Measurements from ENCODE around the gene MUC5B. TPM values are rescaled to one million over a fixed set of nuclear protein-coding genes. Genes with fewer than 3 reads are reported as not detected.

The MUC5B gene
- total RNA-seq, 4 donors from 2014 or later = 0.04 to 139 (median 1.6) TPM

- H3K4me1 ChIP-seq = peaks cover 4 to 50% (median 30%) of the 10 kb centered on the region in 3 donors
- H3K27ac ChIP-seq = no peak overlapping the region
- no peaks in the 10 kb centered on the region for H3K27me3 ChIP-seq
- H3K36me3 ChIP-seq = peaks cover 23 to 86% (median 32%) of the 10 kb centered on the region in 3 donors
- no peak overlapping the region for H3K4me3 ChIP-seq
- no peak for DNase-seq
- H3K9me3 ChIP-seq = no peaks in the 10 kb centered on the region
- intact Hi-C loops (cut with DNase I) = no loop called here
- WGBS, 2 donors = 89 to 97% methylated on average over 8 to 17 of the region's 22 CpGs
- no peak for TF ChIP-seq CTCF (IDR thresholded peaks at IDR 0.05)
- TF ChIP-seq POLR2A (IDR thresholded peaks at IDR 0.05) = no peak
These were observed 72.2 kb downstream of the MUC5B start for GRCh38 chr11:1295086-1295485.

- H3K4me3 ChIP-seq = no peak overlapping the region
- peaks cover 18 to 85% (median 27%) of the 10 kb centered on the region in 3 donors for H3K36me3 ChIP-seq
- DNase-seq = no peak
- intact Hi-C loops (cut with DNase I) = no loop called here
- no peaks in the 10 kb centered on the region for H3K9me3 ChIP-seq
- no peaks in the 10 kb centered on the region for H3K27me3 ChIP-seq
- TF ChIP-seq CTCF (IDR thresholded peaks at IDR 0.05) (no peak), POLR2A (IDR thresholded peaks at IDR 0.05) (no peak)
- H3K27ac ChIP-seq = no peak overlapping the region
- peaks cover 4 to 55% (median 30%) of the 10 kb centered on the region in 3 donors for H3K4me1 ChIP-seq
- WGBS, 2 donors = 80% methylated on average over 1 of the region's 23 CpGs; no CpG with 5 or more reads in 1 of the 2 donors
These were observed 72.7 kb downstream of the MUC5B start for GRCh38 chr11:1295591-1295990.

GRCh38 chr11:1296287-1296686, 73.4 kb downstream of the MUC5B start:
- intact Hi-C loops (cut with DNase I) = no loop called here
- Histone ChIP-seq H3K27me3 (no peaks in the 10 kb centered on the region), H3K36me3 (peaks cover 16 to 85% (median 25%) of the 10 kb centered on the region in 3 donors), H3K4me3 (no peak overlapping the region), H3K4me1 (peaks cover 6 to 62% (median 30%) of the 10 kb centered on the region in 3 donors), H3K9me3 (no peaks in the 10 kb centered on the region), H3K27ac (no peak overlapping the region)
- WGBS, 2 donors = 82 to 93% methylated on average over 4 to 8 of the region's 9 CpGs
- no peak for DNase-seq
- no peak for TF ChIP-seq POLR2A (IDR thresholded peaks at IDR 0.05)
- no peak for TF ChIP-seq CTCF (IDR thresholded peaks at IDR 0.05)

- intact Hi-C loops (cut with DNase I) = no loop called here
- Histone ChIP-seq H3K36me3 (peaks cover 16 to 78% (median 25%) of the 10 kb centered on the region in 3 donors), H3K27me3 (no peaks in the 10 kb centered on the region), H3K4me3 (no peak overlapping the region), H3K27ac (no peak overlapping the region), H3K9me3 (no peaks in the 10 kb centered on the region), H3K4me1 (peaks cover 9 to 65% (median 36%) of the 10 kb centered on the region in 3 donors)
- TF ChIP-seq POLR2A (IDR thresholded peaks at IDR 0.05) (no peak), CTCF (IDR thresholded peaks at IDR 0.05) (no peak)
- DNase-seq = no peak
- 88 to 96% methylated on average over 3 to 12 of the region's 25 CpGs for WGBS, 2 donors
These were observed 74.2 kb downstream of the MUC5B start for GRCh38 chr11:1297011-1297575.

- DNase-seq = no peak
- Histone ChIP-seq H3K9me3 (no peaks in the 10 kb centered on the region), H3K4me1 (peaks cover 16 to 65% (median 35%) of the 10 kb centered on the region in 3 donors), H3K36me3 (peaks cover 16 to 71% (median 19%) of the 10 kb centered on the region in 3 donors), H3K27ac (peak overlapping the region in 2 of 4 donors; percentile 81 to 84), H3K27me3 (no peaks in the 10 kb centered on the region), H3K4me3 (no peak overlapping the region)
- WGBS, 2 donors = 68 to 75% methylated on average over 9 to 11 of the region's 31 CpGs
- TF ChIP-seq POLR2A (IDR thresholded peaks at IDR 0.05) = no peak
- no peak for TF ChIP-seq CTCF (IDR thresholded peaks at IDR 0.05)
- intact Hi-C loops (cut with DNase I) = no loop called here
These were observed 75.0 kb downstream of the MUC5B start for GRCh38 chr11:1297576-1298473.

All from esophagus squamous epithelium (tissue), 5 donors.